HEK293 (cell line): Measurements from ENCODE around the gene ZBTB48.

Experiments
- HOXD13 ChIP-seq: sonication (generic); formaldehyde crosslinking; IDR thresholded peaks from 2 replicates; pipeline ENCODE4 v1.8.0; 2022; ENCODE audit warnings: missing genetic modification reagents, borderline replicate concordance
- SCRT1 ChIP-seq: fragments of 450-650 bp; formaldehyde crosslinking; IDR thresholded peaks from 2 replicates; pipeline ENCODE4 v1.5.1; 2016; ENCODE audit warnings: missing biosample characterization, missing genetic modification characterization, borderline replicate concordance
- SP2 ChIP-seq: fragments of 450-650 bp; formaldehyde crosslinking; IDR thresholded peaks from 2 replicates; pipeline ENCODE4 v1.5.1; 2016; ENCODE audit warnings: missing biosample characterization, missing genetic modification characterization
- ZNF133 ChIP-seq: fragments of 450-650 bp; formaldehyde crosslinking; IDR thresholded peaks from 2 replicates; pipeline ENCODE4 v1.5.1; 2016; ENCODE audit warnings: missing biosample characterization, missing genetic modification characterization
- ZNF18 ChIP-seq: fragments of 450-650 bp; formaldehyde crosslinking; IDR thresholded peaks from 2 replicates; pipeline ENCODE4 v1.5.1; 2016; ENCODE audit warnings: missing biosample characterization, missing genetic modification characterization
- ZNF274 ChIP-seq, 2 experiments: fragments of 200-500 bp in 1 of 2; fragments of 450-650 bp in 1 of 2; sonication (Bioruptor generic) in 1 of 2; formaldehyde crosslinking in 1 of 2; IDR thresholded peaks; 2 replicates each; pipeline versions ENCODE4 v1.5.1 to v1.6.1; 2014 to 2016; ENCODE audit warnings: borderline replicate concordance in 1 of 2, inconsistent platforms in 1 of 2, low read length in 1 of 2, missing biosample characterization in 1 of 2, missing genetic modification characterization in 1 of 2
- ZNF391 ChIP-seq: fragments of 450-650 bp; formaldehyde crosslinking; IDR thresholded peaks from 2 replicates; pipeline ENCODE4 v1.5.1; 2016; ENCODE audit warnings: low read depth, missing biosample characterization, missing genetic modification characterization, borderline replicate concordance
- ZNF394 ChIP-seq: fragments of 450-650 bp; formaldehyde crosslinking; IDR thresholded peaks from 2 replicates; pipeline ENCODE4 v1.5.1; 2016; ENCODE audit warnings: missing biosample characterization, missing genetic modification characterization, mild to moderate bottlenecking, moderate library complexity, borderline replicate concordance
- ZNF488 ChIP-seq: fragments of 450-650 bp; formaldehyde crosslinking; IDR thresholded peaks from 2 replicates; pipeline ENCODE4 v1.5.1; 2016; ENCODE audit warnings: missing biosample characterization, missing genetic modification characterization
- ZNF501 ChIP-seq: fragments of 450-650 bp; formaldehyde crosslinking; IDR thresholded peaks from 2 replicates; pipeline ENCODE4 v1.5.1; 2016; ENCODE audit warnings: missing biosample characterization, missing genetic modification characterization
- ZNF561 ChIP-seq: fragments of 450-650 bp; IDR thresholded peaks from 2 replicates; pipeline ENCODE4 v1.5.1; 2018; ENCODE audit warnings: missing biosample characterization, missing genetic modification characterization, borderline replicate concordance
- ZNF571 ChIP-seq: fragments of 450-650 bp; formaldehyde crosslinking; IDR thresholded peaks from 2 replicates; pipeline ENCODE4 v1.5.0; 2017; ENCODE audit warnings: missing biosample characterization, missing genetic modification characterization
- ZNF624 ChIP-seq: fragments of 450-650 bp; formaldehyde crosslinking; IDR thresholded peaks from 2 replicates; pipeline ENCODE4 v1.5.1; 2017; ENCODE audit warnings: missing biosample characterization, missing genetic modification characterization
- ZNF785 ChIP-seq: fragments of 450-650 bp; formaldehyde crosslinking; IDR thresholded peaks from 2 replicates; pipeline ENCODE4 v1.5.1; 2016; ENCODE audit warnings: missing biosample characterization, missing genetic modification characterization
- ZNF791 ChIP-seq: fragments of 450-650 bp; formaldehyde crosslinking; IDR thresholded peaks from 2 replicates; pipeline ENCODE4 v1.5.1; 2016; ENCODE audit warnings: missing biosample characterization, missing genetic modification characterization
- ZNF830 ChIP-seq: fragments of 450-650 bp; IDR thresholded peaks from 2 replicates; pipeline ENCODE4 v1.5.0; 2018; ENCODE audit warnings: missing biosample characterization, missing genetic modification characterization, low read depth, mild to moderate bottlenecking, moderate library complexity
- ZNF843 ChIP-seq: fragments of 450-650 bp; formaldehyde crosslinking; IDR thresholded peaks from 2 replicates; pipeline ENCODE4 v1.5.1; 2016; ENCODE audit warnings: missing biosample characterization, missing genetic modification characterization
- ZSCAN16 ChIP-seq: fragments of 450-650 bp; formaldehyde crosslinking; IDR thresholded peaks from 2 replicates; pipeline ENCODE4 v1.5.1; 2016; ENCODE audit warnings: missing biosample characterization, missing genetic modification characterization
- TF ChIP-seq, protein P1 (sequence below): fragments of 450-650 bp; formaldehyde crosslinking; IDR thresholded peaks from 2 replicates; pipeline ENCODE4 v1.5.1; 2016; ENCODE audit warnings: missing biosample characterization, missing genetic modification characterization, borderline replicate concordance
- TF ChIP-seq, protein P2 (sequence below): fragments of 450-650 bp; formaldehyde crosslinking; IDR thresholded peaks from 2 replicates; pipeline ENCODE4 v1.5.1; 2016; ENCODE audit warnings: missing biosample characterization, missing genetic modification characterization
- TF ChIP-seq, protein P3 (sequence below): fragments of 450-650 bp; formaldehyde crosslinking; IDR thresholded peaks from 2 replicates; pipeline ENCODE4 v1.5.1; 2016; ENCODE audit warnings: missing biosample characterization, missing genetic modification characterization
- TF ChIP-seq, protein P4 (sequence below): fragments of 450-650 bp; formaldehyde crosslinking; IDR thresholded peaks from 2 replicates; pipeline ENCODE4 v1.5.1; 2016; ENCODE audit warnings: missing biosample characterization, missing genetic modification characterization, borderline replicate concordance

Gene ZBTB48

DNA sequence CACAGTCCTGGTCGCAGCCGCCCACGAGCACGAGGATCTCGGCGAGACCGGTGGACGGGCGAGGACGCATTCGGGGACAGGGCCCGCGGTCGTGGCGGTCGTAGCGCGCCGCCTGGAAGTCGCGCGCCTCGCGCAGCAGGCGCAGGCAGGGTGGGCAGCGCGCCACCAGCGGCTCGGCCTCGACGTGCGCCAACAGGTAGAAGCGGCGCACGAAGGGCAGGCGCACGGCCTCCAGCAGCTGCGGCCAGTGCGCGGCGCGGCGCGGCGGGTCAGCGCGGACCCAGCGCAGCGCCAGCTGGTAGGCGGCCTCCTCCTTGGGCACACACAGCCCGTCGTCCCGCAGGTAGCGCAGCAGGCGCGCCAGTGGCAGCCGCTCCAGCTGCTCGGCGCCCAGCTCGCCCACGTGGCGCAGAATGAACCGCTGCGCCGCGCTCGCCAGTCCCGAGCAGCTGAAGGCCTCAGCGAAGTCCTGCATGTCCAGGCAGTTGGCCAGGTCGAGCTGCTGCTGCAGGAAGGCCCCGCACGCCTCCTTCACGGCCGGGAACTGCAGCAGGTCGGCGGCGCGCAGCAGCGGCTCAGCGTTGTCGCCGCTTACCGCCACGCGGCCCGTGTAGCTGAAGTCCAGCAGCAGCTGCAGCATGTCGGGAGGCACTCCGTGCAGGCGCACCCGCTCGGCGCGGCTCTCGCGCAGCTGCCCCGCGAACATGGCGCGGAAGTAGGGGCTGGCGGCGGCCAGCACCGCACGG is 22.3 kb downstream of the ZBTB48 start (continued):
- TF ChIP-seq ZNF133 (tag by site-specific recombination) = no peak; the same call in 1 of the 2 replicates
- TF ChIP-seq, protein P1, sequence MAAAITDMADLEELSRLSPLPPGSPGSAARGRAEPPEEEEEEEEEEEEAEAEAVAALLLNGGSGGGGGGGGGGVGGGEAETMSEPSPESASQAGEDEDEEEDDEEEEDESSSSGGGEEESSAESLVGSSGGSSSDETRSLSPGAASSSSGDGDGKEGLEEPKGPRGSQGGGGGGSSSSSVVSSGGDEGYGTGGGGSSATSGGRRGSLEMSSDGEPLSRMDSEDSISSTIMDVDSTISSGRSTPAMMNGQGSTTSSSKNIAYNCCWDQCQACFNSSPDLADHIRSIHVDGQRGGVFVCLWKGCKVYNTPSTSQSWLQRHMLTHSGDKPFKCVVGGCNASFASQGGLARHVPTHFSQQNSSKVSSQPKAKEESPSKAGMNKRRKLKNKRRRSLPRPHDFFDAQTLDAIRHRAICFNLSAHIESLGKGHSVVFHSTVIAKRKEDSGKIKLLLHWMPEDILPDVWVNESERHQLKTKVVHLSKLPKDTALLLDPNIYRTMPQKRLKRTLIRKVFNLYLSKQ = no peak
- TF ChIP-seq, protein P2, sequence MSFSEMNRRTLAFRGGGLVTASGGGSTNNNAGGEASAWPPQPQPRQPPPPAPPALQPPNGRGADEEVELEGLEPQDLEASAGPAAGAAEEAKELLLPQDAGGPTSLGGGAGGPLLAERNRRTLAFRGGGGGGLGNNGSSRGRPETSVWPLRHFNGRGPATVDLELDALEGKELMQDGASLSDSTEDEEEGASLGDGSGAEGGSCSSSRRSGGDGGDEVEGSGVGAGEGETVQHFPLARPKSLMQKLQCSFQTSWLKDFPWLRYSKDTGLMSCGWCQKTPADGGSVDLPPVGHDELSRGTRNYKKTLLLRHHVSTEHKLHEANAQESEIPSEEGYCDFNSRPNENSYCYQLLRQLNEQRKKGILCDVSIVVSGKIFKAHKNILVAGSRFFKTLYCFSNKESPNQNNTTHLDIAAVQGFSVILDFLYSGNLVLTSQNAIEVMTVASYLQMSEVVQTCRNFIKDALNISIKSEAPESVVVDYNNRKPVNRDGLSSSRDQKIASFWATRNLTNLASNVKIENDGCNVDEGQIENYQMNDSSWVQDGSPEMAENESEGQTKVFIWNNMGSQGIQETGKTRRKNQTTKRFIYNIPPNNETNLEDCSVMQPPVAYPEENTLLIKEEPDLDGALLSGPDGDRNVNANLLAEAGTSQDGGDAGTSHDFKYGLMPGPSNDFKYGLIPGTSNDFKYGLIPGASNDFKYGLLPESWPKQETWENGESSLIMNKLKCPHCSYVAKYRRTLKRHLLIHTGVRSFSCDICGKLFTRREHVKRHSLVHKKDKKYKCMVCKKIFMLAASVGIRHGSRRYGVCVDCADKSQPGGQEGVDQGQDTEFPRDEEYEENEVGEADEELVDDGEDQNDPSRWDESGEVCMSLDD = no peak
- no peak for TF ChIP-seq ZNF561 (tag by site-specific recombination)
- TF ChIP-seq ZNF394 (tag by site-specific recombination) = no peak
- TF ChIP-seq, protein P3, sequence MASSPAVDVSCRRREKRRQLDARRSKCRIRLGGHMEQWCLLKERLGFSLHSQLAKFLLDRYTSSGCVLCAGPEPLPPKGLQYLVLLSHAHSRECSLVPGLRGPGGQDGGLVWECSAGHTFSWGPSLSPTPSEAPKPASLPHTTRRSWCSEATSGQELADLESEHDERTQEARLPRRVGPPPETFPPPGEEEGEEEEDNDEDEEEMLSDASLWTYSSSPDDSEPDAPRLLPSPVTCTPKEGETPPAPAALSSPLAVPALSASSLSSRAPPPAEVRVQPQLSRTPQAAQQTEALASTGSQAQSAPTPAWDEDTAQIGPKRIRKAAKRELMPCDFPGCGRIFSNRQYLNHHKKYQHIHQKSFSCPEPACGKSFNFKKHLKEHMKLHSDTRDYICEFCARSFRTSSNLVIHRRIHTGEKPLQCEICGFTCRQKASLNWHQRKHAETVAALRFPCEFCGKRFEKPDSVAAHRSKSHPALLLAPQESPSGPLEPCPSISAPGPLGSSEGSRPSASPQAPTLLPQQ (tag by site-specific recombination) = peak; percentile 28; the same call in 1 of the 2 replicates
- TF ChIP-seq ZNF18 (tag by site-specific recombination) = no peak
- TF ChIP-seq SCRT1 (tag by site-specific recombination) = no peak
- TF ChIP-seq ZNF830 = no peak
- TF ChIP-seq, protein P4, sequence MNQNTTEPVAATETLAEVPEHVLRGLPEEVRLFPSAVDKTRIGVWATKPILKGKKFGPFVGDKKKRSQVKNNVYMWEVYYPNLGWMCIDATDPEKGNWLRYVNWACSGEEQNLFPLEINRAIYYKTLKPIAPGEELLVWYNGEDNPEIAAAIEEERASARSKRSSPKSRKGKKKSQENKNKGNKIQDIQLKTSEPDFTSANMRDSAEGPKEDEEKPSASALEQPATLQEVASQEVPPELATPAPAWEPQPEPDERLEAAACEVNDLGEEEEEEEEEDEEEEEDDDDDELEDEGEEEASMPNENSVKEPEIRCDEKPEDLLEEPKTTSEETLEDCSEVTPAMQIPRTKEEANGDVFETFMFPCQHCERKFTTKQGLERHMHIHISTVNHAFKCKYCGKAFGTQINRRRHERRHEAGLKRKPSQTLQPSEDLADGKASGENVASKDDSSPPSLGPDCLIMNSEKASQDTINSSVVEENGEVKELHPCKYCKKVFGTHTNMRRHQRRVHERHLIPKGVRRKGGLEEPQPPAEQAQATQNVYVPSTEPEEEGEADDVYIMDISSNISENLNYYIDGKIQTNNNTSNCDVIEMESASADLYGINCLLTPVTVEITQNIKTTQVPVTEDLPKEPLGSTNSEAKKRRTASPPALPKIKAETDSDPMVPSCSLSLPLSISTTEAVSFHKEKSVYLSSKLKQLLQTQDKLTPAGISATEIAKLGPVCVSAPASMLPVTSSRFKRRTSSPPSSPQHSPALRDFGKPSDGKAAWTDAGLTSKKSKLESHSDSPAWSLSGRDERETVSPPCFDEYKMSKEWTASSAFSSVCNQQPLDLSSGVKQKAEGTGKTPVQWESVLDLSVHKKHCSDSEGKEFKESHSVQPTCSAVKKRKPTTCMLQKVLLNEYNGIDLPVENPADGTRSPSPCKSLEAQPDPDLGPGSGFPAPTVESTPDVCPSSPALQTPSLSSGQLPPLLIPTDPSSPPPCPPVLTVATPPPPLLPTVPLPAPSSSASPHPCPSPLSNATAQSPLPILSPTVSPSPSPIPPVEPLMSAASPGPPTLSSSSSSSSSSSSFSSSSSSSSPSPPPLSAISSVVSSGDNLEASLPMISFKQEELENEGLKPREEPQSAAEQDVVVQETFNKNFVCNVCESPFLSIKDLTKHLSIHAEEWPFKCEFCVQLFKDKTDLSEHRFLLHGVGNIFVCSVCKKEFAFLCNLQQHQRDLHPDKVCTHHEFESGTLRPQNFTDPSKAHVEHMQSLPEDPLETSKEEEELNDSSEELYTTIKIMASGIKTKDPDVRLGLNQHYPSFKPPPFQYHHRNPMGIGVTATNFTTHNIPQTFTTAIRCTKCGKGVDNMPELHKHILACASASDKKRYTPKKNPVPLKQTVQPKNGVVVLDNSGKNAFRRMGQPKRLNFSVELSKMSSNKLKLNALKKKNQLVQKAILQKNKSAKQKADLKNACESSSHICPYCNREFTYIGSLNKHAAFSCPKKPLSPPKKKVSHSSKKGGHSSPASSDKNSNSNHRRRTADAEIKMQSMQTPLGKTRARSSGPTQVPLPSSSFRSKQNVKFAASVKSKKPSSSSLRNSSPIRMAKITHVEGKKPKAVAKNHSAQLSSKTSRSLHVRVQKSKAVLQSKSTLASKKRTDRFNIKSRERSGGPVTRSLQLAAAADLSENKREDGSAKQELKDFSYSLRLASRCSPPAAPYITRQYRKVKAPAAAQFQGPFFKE (tag by site-specific recombination) = no peak
- TF ChIP-seq SP2 (tag by site-specific recombination) = no peak
- no peak for TF ChIP-seq ZSCAN16
- no peak for TF ChIP-seq ZNF785 (tag by site-specific recombination)
- TF ChIP-seq ZNF391 = peak; percentile 83; the same call in 1 of the 2 replicates
- no peak for TF ChIP-seq ZNF571 (tag by site-specific recombination)
- peak; percentile 79 for TF ChIP-seq ZNF501 (tag by site-specific recombination)
- no peak for TF ChIP-seq HOXD13 (CRISPR knock-in tag)
- TF ChIP-seq ZNF843 (tag by site-specific recombination) = no peak
- TF ChIP-seq ZNF488 (tag by site-specific recombination) = no peak
- no peak for TF ChIP-seq ZNF274 (IDR thresholded peaks at IDR 0.05; ENCODE audit: low read length)
- TF ChIP-seq ZNF274 (tag by site-specific recombination; IDR thresholded peaks at IDR 0.05; ENCODE audit: borderline replicate concordance) = no peak
- no peak for TF ChIP-seq ZNF624 (tag by site-specific recombination)
- no peak for TF ChIP-seq ZNF791 (tag by site-specific recombination)
